GM18505 (cell line): Measurements from ENCODE around the gene HMG20A.

ENCODE experiments used
- ATAC-seq: cut with Tn5 transposase; IDR thresholded peaks from one replicate; pipeline ENCODE4 v1.9.1; 2021; ENCODE audit not compliant: unreplicated experiment
- POLR2A ChIP-seq: IDR thresholded peaks from 4 replicates; pipeline ENCODE4 v1.6.1; 2011; ENCODE audit warnings: borderline replicate concordance; ENCODE audit not compliant: insufficient read depth, insufficient read length; ENCODE audit errors: extremely low read depth

The HMG20A gene

DNA sequence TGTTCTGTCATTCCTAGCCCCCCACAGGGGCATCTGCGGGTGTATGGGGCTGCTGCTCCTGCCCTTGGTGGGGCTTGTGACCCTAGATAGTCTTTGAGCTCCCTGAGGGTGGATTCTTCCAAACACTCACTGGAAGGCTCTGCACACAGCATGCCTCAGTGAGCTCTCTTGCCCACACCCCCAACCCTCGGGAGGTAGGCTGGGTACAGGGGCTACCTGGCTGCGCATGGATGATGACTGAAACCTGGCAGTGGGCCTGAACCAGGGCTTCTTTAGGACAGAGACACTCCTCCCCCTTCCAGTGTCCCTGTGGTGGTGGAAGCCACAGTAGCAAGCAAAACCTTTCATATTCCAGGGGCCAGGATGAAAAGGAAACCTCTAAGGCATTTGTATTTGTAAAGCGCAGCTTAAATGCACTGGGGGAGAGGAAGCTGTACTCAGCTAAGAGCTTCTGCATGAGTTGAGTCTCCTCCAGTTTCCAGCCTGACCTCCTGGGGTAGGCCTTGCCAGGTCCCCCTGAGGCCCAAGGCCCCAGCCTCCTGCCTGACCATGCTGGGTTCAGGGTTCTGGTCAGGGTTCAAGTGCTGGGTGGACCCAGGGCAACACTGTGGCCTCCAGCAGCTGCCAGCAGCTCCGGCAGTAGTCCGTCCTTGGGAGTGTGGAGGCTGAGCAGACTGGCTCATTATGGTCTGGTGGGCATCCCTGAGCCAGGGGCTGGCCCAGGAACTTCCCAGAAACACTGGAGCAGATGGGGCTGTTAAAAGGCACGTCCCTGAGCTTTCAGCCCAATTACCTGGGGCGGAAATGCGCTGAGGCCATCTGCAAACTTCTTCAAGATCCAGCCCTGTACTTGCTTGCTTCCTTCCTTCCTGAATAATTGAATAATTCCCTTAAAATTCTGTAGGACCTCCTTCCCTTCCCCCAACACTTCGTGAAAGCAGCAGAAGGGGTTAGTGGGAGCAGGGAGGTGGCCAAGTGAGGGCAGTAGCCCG is 89.7 kb downstream of the HMG20A start:
- no peak for TF ChIP-seq POLR2A
- ATAC-seq = no peak

- TF ChIP-seq POLR2A = no peak
- no peak for ATAC-seq
Observed at GRCh38 chr15:77511869-77512268, 91.2 kb downstream of the HMG20A start.

- ATAC-seq = no peak
- TF ChIP-seq POLR2A = no peak
Observed at GRCh38 chr15:77513226-77513625, 92.5 kb downstream of the HMG20A start.

DNA sequence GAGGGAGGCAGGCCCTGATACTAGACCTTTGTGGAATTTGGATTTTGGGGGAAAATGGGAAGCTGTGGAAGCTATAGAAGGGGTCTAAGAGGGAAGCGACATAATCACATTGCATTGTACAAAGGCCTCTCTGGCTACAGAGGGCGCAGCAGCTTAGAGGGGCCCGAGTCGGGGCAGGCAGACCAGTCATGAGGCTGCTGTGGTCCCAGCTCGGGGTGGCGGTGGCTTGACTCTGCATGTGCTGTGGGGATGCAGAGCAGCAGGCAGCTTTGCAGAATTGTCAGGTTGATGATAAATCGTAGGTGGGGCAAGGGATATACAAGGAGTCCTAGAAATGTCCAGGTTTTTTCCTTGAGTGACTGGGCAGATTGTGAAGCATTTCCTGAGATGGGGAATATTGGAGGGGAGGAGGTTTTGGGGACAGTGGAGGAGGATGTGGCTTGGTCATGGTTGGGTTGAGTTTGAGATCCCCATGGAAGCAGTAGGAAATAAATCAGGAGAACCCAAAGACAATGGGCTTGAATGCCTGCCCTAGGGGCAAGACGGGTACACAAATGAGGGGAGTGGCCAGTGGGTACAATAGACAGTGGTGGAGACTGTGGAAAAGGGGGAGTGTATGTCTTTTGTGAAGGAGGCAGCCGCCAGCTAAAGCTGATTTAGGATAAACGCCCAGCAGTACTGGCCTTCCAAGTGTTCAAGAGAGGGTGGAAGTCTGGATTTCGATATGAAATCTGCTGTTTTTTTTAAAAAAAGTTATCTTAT is 94.1 kb downstream of the HMG20A start:
- no peak for ATAC-seq
- TF ChIP-seq POLR2A = no peak

DNA sequence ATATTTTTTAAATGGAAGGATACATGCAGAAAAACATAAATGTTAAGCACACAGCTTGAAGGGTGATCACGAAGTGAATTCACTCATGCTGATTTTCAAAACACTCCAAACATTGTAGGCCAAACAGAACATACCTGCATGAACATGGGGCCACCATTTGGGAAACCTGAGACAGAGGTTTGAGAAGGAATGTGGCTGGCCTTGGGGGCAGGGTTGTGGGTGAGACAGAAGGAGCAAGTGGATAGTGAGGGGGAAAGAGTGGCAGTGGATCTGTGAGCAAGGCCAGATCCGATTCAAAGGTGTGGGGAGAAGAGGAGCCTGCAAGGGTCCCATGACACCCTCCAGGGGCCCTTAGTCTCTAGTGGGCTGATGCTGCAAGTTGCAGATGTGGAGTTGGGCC is 94.9 kb downstream of the HMG20A start:
- no peak for TF ChIP-seq POLR2A

GRCh38 chr15:77516076-77516475 is 95.4 kb downstream of the HMG20A start:
- no peak for TF ChIP-seq POLR2A

More for the DNA sequence above, 94.9 kb downstream of the HMG20A start:
- ATAC-seq = no peak

GRCh38 chr15:77516786-77517185 is 96.1 kb downstream of the HMG20A start:
- no peak for TF ChIP-seq POLR2A
- no peak for ATAC-seq

More at GRCh38 chr15:77516076-77516475, 95.4 kb downstream of the HMG20A start:
- ATAC-seq = no peak

- ATAC-seq = no peak
- no peak for TF ChIP-seq POLR2A
Observed at GRCh38 chr15:77517579-77517978, 96.9 kb downstream of the HMG20A start.

DNA sequence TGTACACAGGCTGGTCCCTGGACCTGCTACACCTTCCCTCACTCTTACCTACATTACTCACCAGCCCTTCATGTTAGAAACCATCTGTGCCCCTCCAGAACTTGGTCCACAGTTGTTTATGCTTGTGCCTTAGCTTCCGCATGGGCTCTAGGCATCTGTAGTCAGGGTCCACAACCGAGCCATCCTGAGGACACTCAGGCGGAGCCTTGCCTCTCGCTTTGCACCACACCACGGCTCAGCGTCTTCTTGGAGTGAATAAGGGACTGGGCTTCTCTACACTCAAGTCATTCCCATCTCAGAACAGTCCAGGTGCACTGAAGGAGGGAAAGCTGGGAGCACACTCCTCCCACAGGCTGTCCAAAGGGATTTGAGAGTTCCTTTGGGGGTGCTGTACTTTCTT is 97.8 kb downstream of the HMG20A start:
- no peak for ATAC-seq

GRCh38 chr15:77519540-77519939 is 98.9 kb downstream of the HMG20A start:
- ATAC-seq = no peak
- TF ChIP-seq POLR2A = no peak

More for the DNA sequence above, 97.8 kb downstream of the HMG20A start:
- no peak for TF ChIP-seq POLR2A

DNA sequence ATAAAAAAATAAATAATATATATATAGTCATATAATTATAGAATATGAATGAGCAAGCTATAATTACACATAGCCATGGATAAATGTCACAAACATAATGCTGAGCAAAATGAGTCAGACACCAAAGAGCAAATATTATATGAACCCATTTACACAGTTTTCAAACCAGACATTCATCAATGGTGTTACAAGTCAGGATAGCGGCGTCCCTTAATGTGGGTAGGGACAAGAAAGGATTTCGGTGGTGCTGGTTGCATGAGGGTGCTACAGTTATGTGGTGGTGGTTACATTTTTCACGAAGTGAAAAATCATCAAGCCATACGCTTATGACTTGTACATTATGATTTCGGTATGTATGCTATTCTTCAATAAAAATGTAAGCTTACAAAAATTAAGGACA is 100.5 kb downstream of the HMG20A start:
- no peak for TF ChIP-seq POLR2A

DNA sequence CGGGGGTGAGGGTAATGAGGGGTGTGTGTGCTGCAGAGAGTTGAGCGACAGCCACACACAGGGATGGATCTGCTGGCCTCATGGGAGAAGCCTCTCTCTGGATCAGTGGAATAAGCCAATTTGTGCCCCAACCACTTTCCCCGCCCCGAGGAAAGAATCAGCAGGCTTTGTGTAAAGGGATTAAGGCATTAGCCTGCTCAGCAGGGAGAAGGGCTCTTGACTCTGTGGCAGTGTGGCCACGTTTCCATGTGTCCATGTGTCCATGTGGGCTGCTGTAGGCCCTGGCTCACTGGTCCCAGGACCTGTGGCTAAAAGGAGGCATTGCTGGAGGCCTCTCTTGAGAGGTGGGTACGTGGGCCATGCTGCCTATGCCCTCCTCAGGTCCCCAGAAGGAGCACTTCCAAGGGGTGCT is 104.7 kb downstream of the HMG20A start:
- TF ChIP-seq POLR2A = no peak
- ATAC-seq = no peak

More for the DNA sequence above, 100.5 kb downstream of the HMG20A start:
- ATAC-seq = no peak

DNA sequence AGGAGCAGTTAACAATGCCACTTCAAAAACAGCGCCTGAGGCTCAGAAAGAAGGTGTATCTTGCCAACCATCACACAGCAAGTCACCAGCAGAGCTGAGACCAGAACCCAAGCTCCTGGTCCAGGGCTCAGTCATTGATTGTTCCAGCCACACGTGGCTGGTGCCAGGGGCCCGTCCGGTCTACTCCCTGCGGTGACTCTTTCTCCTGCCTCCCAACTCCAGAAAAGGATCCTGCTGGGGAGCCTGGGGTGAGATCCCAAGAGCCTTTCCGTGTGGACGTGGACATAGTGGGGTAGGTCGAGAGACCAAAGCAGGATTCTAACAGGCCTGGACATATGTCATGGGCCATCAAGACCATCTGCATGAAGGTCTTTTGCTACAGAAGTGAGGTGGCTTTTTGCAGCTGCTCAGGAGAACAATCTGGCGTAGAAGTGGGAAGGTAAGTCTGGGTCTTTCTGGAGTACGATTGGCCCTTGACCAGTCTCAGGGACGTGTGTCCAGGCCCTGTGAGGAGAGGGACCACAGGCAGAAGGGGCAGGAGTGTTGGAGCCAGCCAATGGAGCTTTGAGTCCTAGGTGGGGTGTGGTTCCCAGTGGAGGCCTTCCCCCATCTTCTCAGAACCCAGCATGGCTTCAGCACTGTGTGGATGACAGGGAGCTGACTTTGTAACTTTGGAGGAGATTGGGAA is 105.4 kb downstream of the HMG20A start:
- TF ChIP-seq POLR2A = no peak
- no peak for ATAC-seq
